Measurements from ENCODE around the gene PTPRM. TPM values are rescaled to one million over a fixed set of nuclear protein-coding genes. Genes with fewer than 3 reads are reported as not detected.

Gene PTPRM
- total and polyA plus RNA-seq, 2 experiments from 2014 or later, result 30.9 to 62.8 TPM

- Histone ChIP-seq H3K4me2 (ENCODE audit: unreplicated experiment) (no peak overlapping the region), H3K79me2 (ENCODE audit: insufficient read depth) (no peaks in the 10 kb centered on the region), H3K9me2 (ENCODE audit: insufficient read depth) (no peaks in the 10 kb centered on the region), H3K27ac (no peak overlapping the region), H2AFZ (no peak overlapping the region), H4K20me1 (ENCODE audit: insufficient read depth) (no peaks in the 10 kb centered on the region), H3K4me3 (no peak overlapping the region), H3K4me1 (ENCODE audit: insufficient read depth) (no peaks in the 10 kb centered on the region), H3K27me3 (replicated peaks; ENCODE audit: insufficient read depth) (no peaks in the 10 kb centered on the region), H3F3A (ENCODE audit: insufficient read depth) (no peaks in the 10 kb centered on the region), H3K36me3 (ENCODE audit: low read depth) (no peaks in the 10 kb centered on the region), H3K9ac (no peak overlapping the region), H3K9me3 (ENCODE audit: low read depth) (no peaks in the 10 kb centered on the region)
- WGBS, 2 experiments (ENCODE audit: low coverage in 1 of 2, low lambda C conversion rate in 2 of 2, missing lambda C conversion rate in 2 of 2), result 91 to 93% methylated on average over 4 to 5 of the region's 5 CpGs
- DNase-seq, result no peak
- TF ChIP-seq EZH2 (IDR thresholded peaks at IDR 0.05; ENCODE audit: insufficient read depth, poor library complexity, severe bottlenecking), result no peak
- no peak for TF ChIP-seq EZH2phosphoT487 (IDR thresholded peaks at IDR 0.05; ENCODE audit: insufficient read depth, low read depth)
- in situ Hi-C loops (cut with MboI), result no loop called here
These were observed 671.4 kb downstream of the PTPRM start for GRCh38 chr18:8238507-8238906.

DNA sequence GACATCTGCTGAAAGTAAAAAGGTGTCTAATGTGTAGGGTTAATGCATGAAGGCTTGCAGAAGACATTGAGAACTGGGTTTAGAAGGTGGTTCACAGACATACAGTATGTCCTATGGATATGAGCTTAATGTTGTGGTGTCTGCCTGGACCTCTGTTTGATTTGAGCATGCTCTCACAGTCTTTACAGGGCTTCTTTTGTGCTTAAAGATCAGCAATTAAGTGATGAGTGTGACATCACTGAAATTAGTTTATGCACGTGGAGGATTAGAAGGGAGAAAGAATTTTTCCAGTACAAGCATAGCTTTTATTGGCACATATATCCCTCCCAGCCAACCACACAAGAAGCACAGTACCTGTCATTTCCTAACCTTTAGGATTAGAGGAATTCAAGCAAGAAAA is 674.6 kb downstream of the PTPRM start:
- Histone ChIP-seq H3K9me2 (ENCODE audit: insufficient read depth) (no peaks in the 10 kb centered on the region), H3K9me3 (ENCODE audit: low read depth) (no peaks in the 10 kb centered on the region), H3K4me3 (no peak overlapping the region), H3K79me2 (ENCODE audit: insufficient read depth) (no peaks in the 10 kb centered on the region), H3K36me3 (ENCODE audit: low read depth) (no peaks in the 10 kb centered on the region), H3K27me3 (replicated peaks; ENCODE audit: insufficient read depth) (no peaks in the 10 kb centered on the region), H3K9ac (no peak overlapping the region), H3K4me2 (ENCODE audit: unreplicated experiment) (no peak overlapping the region), H2AFZ (no peak overlapping the region), H3F3A (ENCODE audit: insufficient read depth) (no peaks in the 10 kb centered on the region), H4K20me1 (ENCODE audit: insufficient read depth) (no peaks in the 10 kb centered on the region), H3K27ac (no peak overlapping the region), H3K4me1 (ENCODE audit: insufficient read depth) (no peaks in the 10 kb centered on the region)
- 0 to 21% methylated on average over 1 of the region's 1 CpG for WGBS, 2 experiments (ENCODE audit: low coverage in 1 of 2, low lambda C conversion rate in 2 of 2, missing lambda C conversion rate in 2 of 2)
- DNase-seq, result no peak
- TF ChIP-seq EZH2phosphoT487 (IDR thresholded peaks at IDR 0.05; ENCODE audit: insufficient read depth, low read depth) (no peak), EZH2 (IDR thresholded peaks at IDR 0.05; ENCODE audit: insufficient read depth, poor library complexity, severe bottlenecking) (no peak)
- in situ Hi-C loops (cut with MboI), result no loop called here

DNA sequence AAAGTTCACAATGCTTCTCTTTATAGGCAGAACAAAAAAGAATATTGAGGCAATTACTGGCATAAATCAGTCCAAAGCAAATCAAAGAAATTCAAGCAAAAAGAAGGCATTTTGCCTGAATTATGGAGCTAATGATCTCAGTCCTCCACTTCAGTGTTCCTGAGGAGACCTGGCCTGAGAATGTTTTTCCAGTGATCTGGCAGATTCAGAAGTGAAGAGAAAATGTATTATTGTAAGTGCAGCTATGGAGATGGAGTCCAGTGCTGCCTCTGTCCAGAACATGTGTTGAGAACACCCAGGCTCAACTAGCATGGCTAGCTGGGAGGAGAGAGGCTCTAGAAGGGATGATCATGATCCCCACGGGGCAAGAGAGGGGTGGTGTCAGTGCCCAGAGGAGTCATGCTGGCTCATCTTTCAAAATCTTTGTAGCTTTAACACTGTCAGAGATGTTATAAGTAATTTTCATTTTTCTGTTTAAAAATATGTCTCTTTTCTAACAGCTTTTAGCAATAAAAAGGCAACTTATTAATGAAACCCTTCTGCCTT is 675.1 kb downstream of the PTPRM start:
- whole genome bisulfite sequencing, 2 experiments (ENCODE audit: low coverage in 1 of 2, low lambda C conversion rate in 2 of 2, missing lambda C conversion rate in 2 of 2), result 44 to 60% methylated on average over 1 of the region's 1 CpG
- TF ChIP-seq EZH2phosphoT487 (IDR thresholded peaks at IDR 0.05; ENCODE audit: insufficient read depth, low read depth) (no peak), EZH2 (IDR thresholded peaks at IDR 0.05; ENCODE audit: insufficient read depth, poor library complexity, severe bottlenecking) (no peak)
- H3K79me2 ChIP-seq (ENCODE audit: insufficient read depth), result no peaks in the 10 kb centered on the region
- DNase-seq, result peak; percentile 6
- H3K9me3 ChIP-seq (ENCODE audit: low read depth), result no peaks in the 10 kb centered on the region
- no peaks in the 10 kb centered on the region for H3K36me3 ChIP-seq (ENCODE audit: low read depth)
- no peak overlapping the region for H3K9ac ChIP-seq
- H3K4me2 ChIP-seq (ENCODE audit: unreplicated experiment), result no peak overlapping the region
- H2AFZ ChIP-seq, result no peak overlapping the region
- in situ Hi-C loops (cut with MboI), result no loop called here
- H3K27me3 ChIP-seq (replicated peaks; ENCODE audit: insufficient read depth), result no peaks in the 10 kb centered on the region
- H3F3A ChIP-seq (ENCODE audit: insufficient read depth), result no peaks in the 10 kb centered on the region
- no peaks in the 10 kb centered on the region for H4K20me1 ChIP-seq (ENCODE audit: insufficient read depth)
- H3K4me1 ChIP-seq (ENCODE audit: insufficient read depth), result no peaks in the 10 kb centered on the region
- no peaks in the 10 kb centered on the region for H3K9me2 ChIP-seq (ENCODE audit: insufficient read depth)
- H3K4me3 ChIP-seq, result no peak overlapping the region
- no peak overlapping the region for H3K27ac ChIP-seq

DNA sequence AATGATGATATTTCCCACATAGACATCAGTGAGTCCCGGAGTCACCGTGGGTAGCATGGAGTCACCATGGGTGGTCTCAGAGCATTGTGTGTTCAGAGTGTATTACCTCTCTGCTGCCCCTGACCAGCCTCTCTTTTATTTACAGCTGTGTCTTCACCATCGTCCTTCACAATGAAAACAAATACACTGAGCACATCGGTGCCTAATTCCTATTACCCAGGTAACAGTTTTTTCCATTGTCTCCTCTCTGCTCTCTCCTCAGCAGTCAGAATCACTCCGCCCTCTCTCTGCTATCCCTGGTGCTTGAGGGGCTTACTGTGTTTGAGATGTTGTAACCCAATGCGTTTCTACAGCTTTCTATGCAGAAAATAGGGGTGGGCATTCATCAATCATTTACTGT is 680.6 kb downstream of the PTPRM start:
- Histone ChIP-seq H3K9ac (no peak overlapping the region), H3K4me2 (ENCODE audit: unreplicated experiment) (no peak overlapping the region), H3F3A (ENCODE audit: insufficient read depth) (no peaks in the 10 kb centered on the region), H3K9me3 (ENCODE audit: low read depth) (no peaks in the 10 kb centered on the region), H4K20me1 (ENCODE audit: insufficient read depth) (no peaks in the 10 kb centered on the region), H3K9me2 (ENCODE audit: insufficient read depth) (no peaks in the 10 kb centered on the region), H3K4me1 (ENCODE audit: insufficient read depth) (no peaks in the 10 kb centered on the region), H3K36me3 (ENCODE audit: low read depth) (no peaks in the 10 kb centered on the region), H2AFZ (no peak overlapping the region), H3K27ac (no peak overlapping the region), H3K27me3 (replicated peaks; ENCODE audit: insufficient read depth) (no peaks in the 10 kb centered on the region), H3K4me3 (no peak overlapping the region), H3K79me2 (ENCODE audit: insufficient read depth) (no peaks in the 10 kb centered on the region)
- in situ Hi-C loops (cut with MboI), result no loop called here
- no peak for DNase-seq
- TF ChIP-seq EZH2 (IDR thresholded peaks at IDR 0.05; ENCODE audit: insufficient read depth, poor library complexity, severe bottlenecking), result no peak
- TF ChIP-seq EZH2phosphoT487 (IDR thresholded peaks at IDR 0.05; ENCODE audit: insufficient read depth, low read depth), result no peak
- WGBS, 2 experiments (ENCODE audit: low coverage in 1 of 2, low lambda C conversion rate in 2 of 2, missing lambda C conversion rate in 2 of 2), result 86 to 94% methylated on average over 6 of the region's 6 CpGs

GRCh38 chr18:8248576-8248975 is 681.5 kb downstream of the PTPRM start:
- Histone ChIP-seq H3K9ac (no peak overlapping the region), H3K79me2 (ENCODE audit: insufficient read depth) (no peaks in the 10 kb centered on the region), H3K9me3 (ENCODE audit: low read depth) (no peaks in the 10 kb centered on the region), H4K20me1 (ENCODE audit: insufficient read depth) (no peaks in the 10 kb centered on the region), H3K9me2 (ENCODE audit: insufficient read depth) (no peaks in the 10 kb centered on the region), H3F3A (ENCODE audit: insufficient read depth) (no peaks in the 10 kb centered on the region), H3K4me2 (ENCODE audit: unreplicated experiment) (no peak overlapping the region), H2AFZ (no peak overlapping the region), H3K4me3 (no peak overlapping the region), H3K27ac (no peak overlapping the region), H3K36me3 (ENCODE audit: low read depth) (no peaks in the 10 kb centered on the region), H3K27me3 (replicated peaks; ENCODE audit: insufficient read depth) (no peaks in the 10 kb centered on the region), H3K4me1 (ENCODE audit: insufficient read depth) (no peaks in the 10 kb centered on the region)
- no peak for DNase-seq
- WGBS, 2 experiments (ENCODE audit: low coverage in 1 of 2, low lambda C conversion rate in 2 of 2, missing lambda C conversion rate in 2 of 2), result 80 to 84% methylated on average over 4 of the region's 4 CpGs
- in situ Hi-C loops (cut with MboI), result no loop called here
- TF ChIP-seq EZH2phosphoT487 (IDR thresholded peaks at IDR 0.05; ENCODE audit: insufficient read depth, low read depth) (no peak), EZH2 (IDR thresholded peaks at IDR 0.05; ENCODE audit: insufficient read depth, poor library complexity, severe bottlenecking) (no peak)
